Measurements from ENCODE around the gene CCDC187.

The CCDC187 gene

DNA sequence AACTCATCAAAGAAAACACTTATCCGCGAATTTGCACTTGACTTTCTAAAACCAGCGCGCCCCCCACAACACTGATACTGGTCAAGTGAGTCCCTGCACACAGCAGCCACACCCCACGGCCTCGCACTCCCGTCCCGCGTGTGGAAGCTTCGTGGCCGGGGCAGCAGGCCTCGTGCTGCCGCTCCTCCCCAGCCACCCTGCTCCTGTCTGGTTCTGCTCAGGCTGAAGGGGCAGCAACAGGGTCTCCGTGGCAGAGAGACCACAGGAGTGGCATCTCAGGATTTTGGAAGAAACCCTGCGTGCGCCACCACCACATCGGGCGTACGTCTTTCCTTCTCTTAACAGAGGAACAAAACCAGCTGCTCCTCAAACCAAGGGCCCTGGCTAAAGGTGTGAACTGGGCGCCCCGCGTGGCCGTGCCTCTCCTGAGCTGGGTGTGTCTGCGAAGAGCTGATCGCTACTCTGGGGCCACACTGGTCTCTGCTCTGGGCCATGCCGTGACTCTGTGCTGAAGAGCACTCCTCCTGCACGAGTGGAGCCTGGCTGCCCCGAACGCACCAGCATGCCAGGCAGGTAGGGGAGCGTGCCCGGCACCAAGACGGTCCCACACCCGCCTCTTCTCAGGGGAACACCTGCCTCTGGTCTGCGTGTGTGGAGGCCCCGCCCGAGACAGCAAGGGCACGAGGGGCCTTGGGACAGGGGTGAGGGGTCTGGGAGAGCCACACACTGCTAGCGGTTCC lies 81.6 kb downstream of the CCDC187 start:
- peaks cover 41% of the 10 kb centered on the region for H3F3A ChIP-seq (ENCODE audit: control insufficient read depth, insufficient read depth)
- H3K4me1 ChIP-seq (ENCODE audit: control insufficient read depth, low read length): peaks cover 61% of the 10 kb centered on the region
- TF ChIP-seq EZH2phosphoT487 (IDR thresholded peaks at IDR 0.05; ENCODE audit: borderline replicate concordance, low read length): no peak
- TF ChIP-seq, protein P1, sequence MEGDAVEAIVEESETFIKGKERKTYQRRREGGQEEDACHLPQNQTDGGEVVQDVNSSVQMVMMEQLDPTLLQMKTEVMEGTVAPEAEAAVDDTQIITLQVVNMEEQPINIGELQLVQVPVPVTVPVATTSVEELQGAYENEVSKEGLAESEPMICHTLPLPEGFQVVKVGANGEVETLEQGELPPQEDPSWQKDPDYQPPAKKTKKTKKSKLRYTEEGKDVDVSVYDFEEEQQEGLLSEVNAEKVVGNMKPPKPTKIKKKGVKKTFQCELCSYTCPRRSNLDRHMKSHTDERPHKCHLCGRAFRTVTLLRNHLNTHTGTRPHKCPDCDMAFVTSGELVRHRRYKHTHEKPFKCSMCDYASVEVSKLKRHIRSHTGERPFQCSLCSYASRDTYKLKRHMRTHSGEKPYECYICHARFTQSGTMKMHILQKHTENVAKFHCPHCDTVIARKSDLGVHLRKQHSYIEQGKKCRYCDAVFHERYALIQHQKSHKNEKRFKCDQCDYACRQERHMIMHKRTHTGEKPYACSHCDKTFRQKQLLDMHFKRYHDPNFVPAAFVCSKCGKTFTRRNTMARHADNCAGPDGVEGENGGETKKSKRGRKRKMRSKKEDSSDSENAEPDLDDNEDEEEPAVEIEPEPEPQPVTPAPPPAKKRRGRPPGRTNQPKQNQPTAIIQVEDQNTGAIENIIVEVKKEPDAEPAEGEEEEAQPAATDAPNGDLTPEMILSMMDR (IDR thresholded peaks at IDR 0.05; ENCODE audit: low read depth, low read length, poor library complexity, severe bottlenecking): no peak
- peaks cover 91% of the 10 kb centered on the region for H3K36me3 ChIP-seq (ENCODE audit: control insufficient read depth, low read length)
- H4K20me1 ChIP-seq (ENCODE audit: control insufficient read depth, insufficient read depth, low read depth, low read length): no peaks in the 10 kb centered on the region
- H3K4me2 ChIP-seq (ENCODE audit: low read length): peak overlapping the region; percentile 72
- peak overlapping the region; percentile 36 for H3K4me3 ChIP-seq (ENCODE audit: low read length)
- H3K9me2 ChIP-seq (replicated peaks; ENCODE audit: control insufficient read depth, low read length): no peaks in the 10 kb centered on the region
- H3K79me2 ChIP-seq (ENCODE audit: control insufficient read depth, low read length): peaks cover 75% of the 10 kb centered on the region
- H3K9me3 ChIP-seq (ENCODE audit: control insufficient read depth, insufficient read depth, low read length): no peaks in the 10 kb centered on the region
- H3K27me3 ChIP-seq (ENCODE audit: control insufficient read depth, low read length): no peaks in the 10 kb centered on the region
- peak overlapping the region; percentile 98 for H3K27ac ChIP-seq (ENCODE audit: low read depth, low read length)

DNA sequence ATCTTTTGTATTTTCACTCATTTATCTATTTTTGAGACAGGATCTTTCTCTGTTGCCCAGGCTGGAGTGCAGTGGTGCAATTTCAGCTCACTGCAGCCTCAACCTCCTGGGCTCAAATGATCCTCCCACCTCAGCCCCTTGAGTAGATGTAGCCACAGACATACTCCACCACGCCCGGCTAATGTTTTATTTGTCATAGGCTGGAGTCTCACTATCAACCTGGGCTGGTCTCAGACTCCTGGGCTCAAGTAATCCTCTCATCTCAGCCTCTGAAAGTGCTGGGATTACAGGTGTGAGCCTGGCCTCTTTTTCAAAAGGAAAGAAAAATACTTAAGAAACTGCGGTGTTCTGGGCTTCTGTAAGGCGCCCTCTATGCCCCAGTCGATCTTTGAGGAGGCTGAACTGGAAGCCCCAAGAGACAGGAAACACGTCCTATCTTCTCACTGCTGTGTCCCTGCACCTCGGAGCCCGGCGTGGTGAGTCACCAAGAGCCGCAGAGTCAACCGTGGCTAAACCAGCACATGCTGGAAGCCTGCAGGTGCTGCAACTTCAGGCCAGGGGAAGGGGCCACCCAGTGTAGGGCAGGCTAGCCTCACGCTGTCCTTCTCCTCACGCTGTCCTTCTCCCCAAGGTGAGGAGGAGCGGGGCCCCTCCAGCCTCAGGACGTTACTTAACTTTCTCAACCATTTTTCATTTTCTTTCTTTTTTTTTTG lies 83.7 kb downstream of the CCDC187 start:
- Histone ChIP-seq H3K27me3 (ENCODE audit: control insufficient read depth, low read length) (no peaks in the 10 kb centered on the region), H3K36me3 (ENCODE audit: control insufficient read depth, low read length) (peaks cover 100% of the 10 kb centered on the region), H3K4me2 (ENCODE audit: low read length) (no peak overlapping the region), H3K4me1 (ENCODE audit: control insufficient read depth, low read length) (peaks cover 56% of the 10 kb centered on the region), H3K79me2 (ENCODE audit: control insufficient read depth, low read length) (peaks cover 64% of the 10 kb centered on the region), H3K27ac (ENCODE audit: low read depth, low read length) (no peak overlapping the region), H3K4me3 (ENCODE audit: low read length) (no peak overlapping the region), H4K20me1 (ENCODE audit: control insufficient read depth, insufficient read depth, low read depth, low read length) (no peaks in the 10 kb centered on the region), H3K9me2 (replicated peaks; ENCODE audit: control insufficient read depth, low read length) (no peaks in the 10 kb centered on the region), H3K9me3 (ENCODE audit: control insufficient read depth, insufficient read depth, low read length) (no peaks in the 10 kb centered on the region), H3F3A (ENCODE audit: control insufficient read depth, insufficient read depth) (peaks cover 20% of the 10 kb centered on the region)
- TF ChIP-seq, protein P1 (IDR thresholded peaks at IDR 0.05; ENCODE audit: low read depth, low read length, poor library complexity, severe bottlenecking): no peak
- no peak for TF ChIP-seq EZH2phosphoT487 (IDR thresholded peaks at IDR 0.05; ENCODE audit: borderline replicate concordance, low read length)

DNA sequence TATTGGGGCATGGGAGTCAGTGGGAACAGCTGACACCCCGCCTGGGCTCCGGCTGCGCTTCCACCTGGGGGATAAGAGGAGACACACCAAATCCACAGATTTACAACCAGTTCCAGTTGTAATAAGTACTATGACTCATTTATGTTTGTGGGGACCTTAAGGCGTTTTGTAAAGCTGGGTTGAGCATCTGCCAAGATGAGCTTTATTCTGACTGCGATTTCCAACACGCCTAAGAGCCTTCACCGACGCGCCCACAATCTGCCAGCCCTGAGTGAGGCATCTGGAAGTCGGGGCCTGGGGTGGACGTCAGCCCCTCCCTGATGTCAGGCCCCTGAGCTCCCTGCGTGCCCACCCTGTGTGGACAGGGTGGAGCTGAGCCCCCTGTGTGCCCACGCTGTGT lies 84.6 kb downstream of the CCDC187 start:
- Histone ChIP-seq H3F3A (ENCODE audit: control insufficient read depth, insufficient read depth) (peaks cover 11% of the 10 kb centered on the region), H3K27ac (ENCODE audit: low read depth, low read length) (no peak overlapping the region), H3K4me1 (ENCODE audit: control insufficient read depth, low read length) (peaks cover 56% of the 10 kb centered on the region), H3K79me2 (ENCODE audit: control insufficient read depth, low read length) (peaks cover 58% of the 10 kb centered on the region), H3K36me3 (ENCODE audit: control insufficient read depth, low read length) (peaks cover 100% of the 10 kb centered on the region), H3K4me2 (ENCODE audit: low read length) (no peak overlapping the region), H3K27me3 (ENCODE audit: control insufficient read depth, low read length) (no peaks in the 10 kb centered on the region), H3K9me2 (replicated peaks; ENCODE audit: control insufficient read depth, low read length) (no peaks in the 10 kb centered on the region), H3K9me3 (ENCODE audit: control insufficient read depth, insufficient read depth, low read length) (no peaks in the 10 kb centered on the region), H4K20me1 (ENCODE audit: control insufficient read depth, insufficient read depth, low read depth, low read length) (0 out of 2 replicates have a peak, but pooled peaks cover 4% of the 10 kb centered on the region), H3K4me3 (ENCODE audit: low read length) (no peak overlapping the region)
- no peak for TF ChIP-seq EZH2phosphoT487 (IDR thresholded peaks at IDR 0.05; ENCODE audit: borderline replicate concordance, low read length)
- TF ChIP-seq, protein P1 (IDR thresholded peaks at IDR 0.05; ENCODE audit: low read depth, low read length, poor library complexity, severe bottlenecking): no peak
